Ovary (tissue), 9 donors: ENCODE measurements around the gene TNS3. TPM values are rescaled to one million over a fixed set of nuclear protein-coding genes. Genes with fewer than 3 reads are reported as not detected.

ENCODE experiments used
- DNase-seq, 5 donors: peaks; one replicate each; pipeline ENCODE4 v3.0.0-alpha.2; 2019 to 2020
- H3K27ac ChIP-seq, 2 donors: fragments of 200-600 bp; one replicate each; pipeline versions ENCODE4 v1.5.1 to v1.8.0; 2019 to 2022
- H3K27me3 ChIP-seq: fragments of 200-600 bp; one replicate; pipeline ENCODE4 v1.8.0; 2022
- H3K36me3 ChIP-seq: fragments of 200-600 bp; sonication (generic); one replicate; pipeline ENCODE4 v1.5.1; 2019
- H3K4me1 ChIP-seq: one replicate; pipeline ENCODE4 v1.8.1; 2013; ENCODE audit warnings: mild to moderate bottlenecking, moderate library complexity; ENCODE audit not compliant: insufficient read depth
- H3K4me3 ChIP-seq: fragments of 200-600 bp; sonication (generic); one replicate; pipeline ENCODE4 v1.5.1; 2017
- H3K9me3 ChIP-seq, 2 donors: fragments of 200-600 bp in 1 of 2; sonication (generic) in 1 of 2; one replicate each; pipeline versions ENCODE4 v1.5.1 to v1.8.1; 2013 to 2019; ENCODE audit warnings: mild to moderate bottlenecking in 1 of 2, moderate library complexity in 1 of 2
- CTCF ChIP-seq, 3 donors: fragments of 450-650 bp in 2 of 3; fragments of 200-600 bp in 1 of 3; IDR thresholded peaks; one replicate each; pipeline versions ENCODE4 v1.5.1 to v1.8.0; 2016 to 2022; ENCODE audit warnings: antibody characterized with exemption in 3 of 3, mild to moderate bottlenecking in 1 of 3
- EP300 ChIP-seq: sonication (generic); formaldehyde crosslinking; IDR thresholded peaks from one replicate; pipeline ENCODE4 v1.6.1; 2017; ENCODE audit warnings: antibody characterized with exemption
- POLR2A ChIP-seq: fragments of 450-650 bp; IDR thresholded peaks from one replicate; pipeline ENCODE4 v1.6.1; 2017; ENCODE audit warnings: antibody characterized with exemption, mild to moderate bottlenecking, moderate library complexity
- WGBS, 3 donors: extraction: QIAGEN DNeasy Blood & Tissue Kit in 1 of 3; methylation state at CpG; one replicate each; pipeline versions ENCODE4 v1.1.5 to v1.1.7; 2013 to 2017; 5-methylcytosine and 5-hydroxymethylcytosine counted together
- intact Hi-C, 4 donors: fragments of 100-400 bp; cut with DNase I; formaldehyde crosslinking; loops; one replicate each; pipeline versions ENCODE4 v1.11.0 to v1.15.1; 2022 to 2023
- polyA plus RNA-seq, 2 donors: library from polyadenylated mRNA; stranded (reverse); fragments of 200-250 nt in 1 of 2; fragments of 350-450 nt in 1 of 2; fragmentation: Illumina TruSeq in 1 of 2; extraction: RNeasy Lipid Tissue Mini Kit (QIAGEN cat#74804) in 1 of 2; gene quantifications; one replicate each; pipeline ENCODE4 v1.2.3, GENCODE V29; 2013 to 2014
- total RNA-seq, 7 donors: library from RNA; depleted of rRNA in 2 of 7; stranded (reverse); fragments of >200 nt in 2 of 7; fragmentation: NEBNext Ultra II Directional in 3 of 7; extraction: Animal tissue kit (Norgen Biotek cat#: 25700) in 3 of 7; gene quantifications; one replicate each; pipeline versions ENCODE4 v1.1.0 to v1.2.4, GENCODE V29; 2016 to 2023
- donor health status: DM: no; HTN: no; CAD: no; lungs with moderate emphysema.
- donor health status: DM: no; HTN: no; CAD: no.
- donor health status: Bipolar disorder and iron deficiency.
- donor health status: DM: yes; HTN: yes; CAD: no.
- donor health status: DM: no; HTN: no; CAD: no.
- donor health status: DM: yes; HTN: yes; CAD: no.

TNS3 gene
- total and polyA plus RNA-seq, 9 donors: 36.6 to 137 (median 91.3) TPM

DNA sequence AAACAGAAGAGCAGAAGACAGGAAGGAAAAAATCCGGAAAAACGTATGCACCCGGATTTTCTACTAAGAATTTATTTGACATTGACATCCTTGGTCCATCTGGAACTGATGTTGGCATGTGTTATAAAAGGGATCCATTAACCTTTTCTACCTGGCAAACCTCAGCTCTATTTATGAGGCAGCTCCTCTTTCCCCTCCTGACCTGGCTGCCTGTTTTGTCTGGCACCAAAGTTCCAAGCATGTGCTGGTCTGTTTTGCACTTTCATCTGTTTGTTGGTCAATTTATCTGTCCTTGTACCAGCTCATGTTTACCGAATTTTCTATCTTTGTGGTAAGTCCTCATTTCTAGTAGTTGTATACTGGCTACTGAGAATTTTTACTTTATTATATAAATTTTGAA, 258.0 kb downstream of the TNS3 start:
- Histone ChIP-seq H3K36me3 (no peaks in the 10 kb centered on the region), H3K4me3 (no peak overlapping the region), H3K4me1 (peaks cover 18% of the 10 kb centered on the region), H3K27me3 (no peaks in the 10 kb centered on the region), H3K27ac (no peak overlapping the region), H3K9me3 (no peaks in the 10 kb centered on the region)
- no peak for DNase-seq
- TF ChIP-seq POLR2A: no peak
- no peak for TF ChIP-seq CTCF (IDR thresholded peaks at IDR 0.05)
- TF ChIP-seq EP300: no peak
- WGBS, 3 donors: 66 to 81% (median 78%) methylated on average over 4 of the region's 4 CpGs
- intact Hi-C loops: loop anchor here in 1 of 4 donors (10.0 kb wide), 1 partner anchor 81 kb away; no protein-coding TSS in a partner anchor

GRCh38 chr7:47322731-47323130, 259.2 kb downstream of the TNS3 start:
- H3K4me3 ChIP-seq: no peak overlapping the region
- no peak overlapping the region for H3K27ac ChIP-seq
- intact Hi-C loops: loop anchor here in 1 of 4 donors (10.0 kb wide), 1 partner anchor 82 kb away; no protein-coding TSS in a partner anchor
- peaks cover 8% of the 10 kb centered on the region for H3K4me1 ChIP-seq
- no peak for TF ChIP-seq POLR2A
- TF ChIP-seq CTCF (IDR thresholded peaks at IDR 0.05): no peak
- no peak for TF ChIP-seq EP300
- H3K27me3 ChIP-seq: no peaks in the 10 kb centered on the region
- no peak for DNase-seq
- WGBS, 3 donors: 89 to 91% (median 89%) methylated on average over 11 of the region's 11 CpGs
- no peaks in the 10 kb centered on the region for H3K36me3 ChIP-seq
- no peaks in the 10 kb centered on the region for H3K9me3 ChIP-seq

DNA sequence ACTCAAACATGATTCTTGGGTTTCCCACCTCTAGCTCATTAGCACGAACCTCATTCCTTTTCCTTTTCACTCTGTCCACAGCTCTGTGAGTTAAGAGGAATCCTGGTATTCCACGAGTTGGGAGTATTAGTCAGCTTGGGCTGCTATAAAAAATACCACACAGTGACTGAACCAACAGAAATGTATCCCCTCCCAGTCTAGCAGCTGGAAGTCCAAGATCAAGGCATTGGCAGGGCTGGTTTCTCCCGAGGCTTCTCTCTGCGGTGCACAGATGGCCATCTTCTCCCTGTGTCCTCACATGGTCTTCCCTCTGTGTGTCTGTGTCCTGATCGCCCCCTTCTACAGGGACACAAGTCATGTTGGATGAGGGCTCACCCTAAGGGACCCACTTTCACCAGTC, 261.6 kb downstream of the TNS3 start:
- Histone ChIP-seq H3K27ac (no peak overlapping the region), H3K4me3 (no peak overlapping the region), H3K9me3 (no peaks in the 10 kb centered on the region), H3K36me3 (no peaks in the 10 kb centered on the region), H3K27me3 (no peaks in the 10 kb centered on the region), H3K4me1 (peaks cover 4% of the 10 kb centered on the region)
- WGBS, 3 donors: 86 to 88% (median 87%) methylated on average over 5 of the region's 5 CpGs
- intact Hi-C loops: loop anchor here in 1 of 4 donors (10.0 kb wide), 1 partner anchor 85 kb away; no protein-coding TSS in a partner anchor
- no peak for TF ChIP-seq CTCF (IDR thresholded peaks at IDR 0.05)
- DNase-seq: no peak

GRCh38 chr7:47318395-47319182, 263.3 kb downstream of the TNS3 start:
- no peaks in the 10 kb centered on the region for H3K36me3 ChIP-seq
- DNase-seq: no peak
- H3K4me3 ChIP-seq: no peak overlapping the region
- 85 to 86% (median 86%) methylated on average over 9 of the region's 9 CpGs for WGBS, 3 donors
- peaks cover 11% of the 10 kb centered on the region for H3K4me1 ChIP-seq
- H3K9me3 ChIP-seq: no peaks in the 10 kb centered on the region
- TF ChIP-seq POLR2A (no peak), CTCF (IDR thresholded peaks at IDR 0.05) (no peak), EP300 (no peak)
- no peaks in the 10 kb centered on the region for H3K27me3 ChIP-seq
- intact Hi-C loops: no loop called here
- no peak overlapping the region for H3K27ac ChIP-seq
